Neural cell (in vitro differentiated cells): Measurements from ENCODE around the gene DDX1. TPM values are rescaled to one million over a fixed set of nuclear protein-coding genes. Genes with fewer than 3 reads are reported as not detected.

Experiments
- H2AFZ ChIP-seq: fragments of 200-600, 300-800 bp; sonication (generic), shearing (Covaris generic); 2 replicates; pipeline ENCODE4 v1.6.0; 2014; ENCODE audit warnings: low read depth, mild to moderate bottlenecking, antibody characterized with exemption, low read length, moderate library complexity
- H3F3A ChIP-seq: fragments of 200-600 bp; shearing (Covaris generic); 2 replicates; pipeline ENCODE4 v1.6.1; 2016; ENCODE audit warnings: mild to moderate bottlenecking, moderate library complexity, mixed read lengths, antibody characterized with exemption, low read length; ENCODE audit not compliant: insufficient read depth, poor library complexity, severe bottlenecking
- H3K27ac ChIP-seq: fragments of 200-600, 300-800 bp; sonication (generic), shearing (Covaris generic); 2 replicates; pipeline ENCODE4 v1.5.1; 2014; ENCODE audit warnings: mild to moderate bottlenecking, low read length, moderate library complexity
- H3K27me3 ChIP-seq: fragments of 300-800, 200-600 bp; sonication (generic), shearing (Covaris generic); 2 replicates; pipeline ENCODE4 v1.6.0; 2014; ENCODE audit warnings: mild to moderate bottlenecking, low read depth, low read length, moderate library complexity; ENCODE audit not compliant: insufficient read depth
- H3K36me3 ChIP-seq: fragments of 300-800, 200-600 bp; sonication (generic), shearing (Covaris generic); 2 replicates; pipeline ENCODE4 v1.5.1; 2014; ENCODE audit warnings: mild to moderate bottlenecking, antibody characterized with exemption, low read length, moderate library complexity; ENCODE audit not compliant: insufficient read depth
- H3K4me2 ChIP-seq: fragments of 300-800, 200-600 bp; sonication (generic), shearing (Covaris generic); 2 replicates; pipeline ENCODE4 v1.6.0; 2014; ENCODE audit warnings: mild to moderate bottlenecking, low read length
- H3K4me3 ChIP-seq: fragments of 300-800, 200-600 bp; sonication (generic), shearing (Covaris generic); 2 replicates; pipeline ENCODE4 v1.5.1; 2014; ENCODE audit warnings: mild to moderate bottlenecking, low read length, moderate library complexity
- H3K79me2 ChIP-seq: fragments of 200-600 bp; shearing (Covaris generic); replicated peaks from 2 replicates; pipeline ENCODE4 v1.6.0; 2014; ENCODE audit warnings: mild to moderate bottlenecking, low read length, moderate library complexity; ENCODE audit not compliant: insufficient read depth
- H3K9ac ChIP-seq: fragments of 300-800, 200-600 bp; sonication (generic), shearing (Covaris generic); 2 replicates; pipeline ENCODE4 v1.6.1; 2016; ENCODE audit warnings: mild to moderate bottlenecking, low read length, mixed read lengths
- H3K9me2 ChIP-seq: fragments of 200-600 bp; shearing (Covaris generic); 2 replicates; pipeline ENCODE4 v1.6.1; 2016; ENCODE audit warnings: mild to moderate bottlenecking, low read length, mixed read lengths; ENCODE audit not compliant: insufficient read depth
- H3K9me3 ChIP-seq: fragments of 200-600, 300-800 bp; sonication (generic), shearing (Covaris generic); 2 replicates; pipeline ENCODE4 v1.6.1; 2016; ENCODE audit warnings: mild to moderate bottlenecking, mixed run types, low read length, moderate library complexity, mixed read lengths
- H4K20me1 ChIP-seq: fragments of 200-600 bp; shearing (Covaris generic); 2 replicates; pipeline ENCODE4 v1.6.1; 2016; ENCODE audit warnings: mild to moderate bottlenecking, mixed run types; ENCODE audit not compliant: insufficient read depth
- CTCF ChIP-seq: fragments of 450-650 bp; IDR thresholded peaks from 2 replicates; pipeline ENCODE4 v1.5.1; 2014; ENCODE audit warnings: antibody characterized with exemption, mild to moderate bottlenecking, moderate library complexity; ENCODE audit not compliant: poor library complexity, severe bottlenecking
- EP300 ChIP-seq: fragments of 450-650 bp; conservative IDR thresholded peaks from 2 replicates; pipeline ENCODE4 v1.6.1; 2014; ENCODE audit warnings: antibody characterized with exemption, mild to moderate bottlenecking, moderate library complexity; ENCODE audit not compliant: poor library complexity, severe bottlenecking
- EZH2 ChIP-seq: fragments of 200-600, 300-800 bp; shearing (Covaris generic), sonication (generic); IDR thresholded peaks from 2 replicates; pipeline ENCODE4 v1.6.1; 2014; ENCODE audit warnings: antibody characterized with exemption, low read length, borderline replicate concordance, mild to moderate bottlenecking; ENCODE audit not compliant: insufficient read depth, poor library complexity, severe bottlenecking
- MXI1 ChIP-seq: fragments of 450-650 bp; conservative IDR thresholded peaks from 2 replicates; pipeline ENCODE4 v1.6.1; 2014; ENCODE audit warnings: antibody characterized with exemption, mild to moderate bottlenecking; ENCODE audit not compliant: poor library complexity, severe bottlenecking
- POLR2AphosphoS5 ChIP-seq: IDR thresholded peaks from 2 replicates; pipeline ENCODE4 v1.6.1; 2012
- RAD21 ChIP-seq: fragments of 450-650 bp; conservative IDR thresholded peaks from 2 replicates; pipeline ENCODE4 v1.6.1; 2014; ENCODE audit warnings: antibody characterized with exemption, mild to moderate bottlenecking, moderate library complexity
- REST ChIP-seq: IDR thresholded peaks from 2 replicates; pipeline ENCODE4 v1.6.1; 2012; ENCODE audit warnings: borderline replicate concordance
- SMC3 ChIP-seq: fragments of 450-650 bp; conservative IDR thresholded peaks from 2 replicates; pipeline ENCODE4 v1.6.1; 2014; ENCODE audit warnings: antibody characterized with exemption, mild to moderate bottlenecking, moderate library complexity; ENCODE audit not compliant: poor library complexity
- TAF1 ChIP-seq: IDR thresholded peaks from 2 replicates; pipeline ENCODE4 v1.6.1; 2012; ENCODE audit warnings: low read depth
- polyA plus RNA-seq: library from polyadenylated mRNA; depleted of rRNA; stranded (reverse); fragments of >200 nt; gene quantifications from 2 replicates; pipeline ENCODE4 v1.2.3, GENCODE V29; 2014

DDX1 gene
- polyA plus RNA-seq, 1 donor from 2014 or later = 159 TPM

GRCh38 chr2:15559379-15560139 lies 32.1 kb upstream of the DDX1 start:
- Histone ChIP-seq H3K9me2 (no peaks in the 10 kb centered on the region), H2AFZ (no peak overlapping the region), H3K4me3 (peak overlapping the region; percentile 79), H4K20me1 (no peaks in the 10 kb centered on the region), H3K36me3 (no peaks in the 10 kb centered on the region), H3F3A (peaks cover 9% of the 10 kb centered on the region), H3K9me3 (no peaks in the 10 kb centered on the region), H3K27ac (peak overlapping the region; percentile 78), H3K79me2 (peaks cover 28% of the 10 kb centered on the region), H3K9ac (peak overlapping the region; percentile 76), H3K27me3 (no peaks in the 10 kb centered on the region), H3K4me2 (peak overlapping the region; percentile 62)
- TF ChIP-seq POLR2AphosphoS5 = no peak
- no peak for TF ChIP-seq EP300
- TF ChIP-seq EZH2 = no peak
- TF ChIP-seq REST = no peak
- no peak for TF ChIP-seq RAD21
- TF ChIP-seq MXI1 = no peak
- TF ChIP-seq CTCF = no peak
- no peak for TF ChIP-seq SMC3
- no peak for TF ChIP-seq TAF1

- Histone ChIP-seq H3K4me3 (peak overlapping the region; percentile 79), H4K20me1 (no peaks in the 10 kb centered on the region), H3K27ac (peak overlapping the region; percentile 78), H3K27me3 (no peaks in the 10 kb centered on the region), H3F3A (peaks cover 9% of the 10 kb centered on the region), H3K36me3 (no peaks in the 10 kb centered on the region), H3K9me3 (no peaks in the 10 kb centered on the region), H3K4me2 (peak overlapping the region; percentile 62), H3K9ac (peak overlapping the region; percentile 76), H2AFZ (peak overlapping the region; percentile 52), H3K9me2 (no peaks in the 10 kb centered on the region), H3K79me2 (peaks cover 28% of the 10 kb centered on the region)
- peak; percentile 55 for TF ChIP-seq RAD21
- peak; percentile 46 for TF ChIP-seq POLR2AphosphoS5
- TF ChIP-seq TAF1 = peak; percentile 13
- peak; percentile 19 for TF ChIP-seq MXI1
- peak; percentile 56 for TF ChIP-seq SMC3
- no peak for TF ChIP-seq REST
- no peak for TF ChIP-seq EZH2
- TF ChIP-seq EP300 = no peak
- TF ChIP-seq CTCF = peak; percentile 5
Measured at GRCh38 chr2:15560140-15560987, 31.3 kb upstream of the DDX1 start.
